ENCODE data around the gene CYP2A7.
"Not testable (repeated sequence)": the region's sequence is repeated elsewhere in the genome, so short reads cannot be mapped to it uniquely, and the experiment has no call there.

Gene CYP2A7

DNA sequence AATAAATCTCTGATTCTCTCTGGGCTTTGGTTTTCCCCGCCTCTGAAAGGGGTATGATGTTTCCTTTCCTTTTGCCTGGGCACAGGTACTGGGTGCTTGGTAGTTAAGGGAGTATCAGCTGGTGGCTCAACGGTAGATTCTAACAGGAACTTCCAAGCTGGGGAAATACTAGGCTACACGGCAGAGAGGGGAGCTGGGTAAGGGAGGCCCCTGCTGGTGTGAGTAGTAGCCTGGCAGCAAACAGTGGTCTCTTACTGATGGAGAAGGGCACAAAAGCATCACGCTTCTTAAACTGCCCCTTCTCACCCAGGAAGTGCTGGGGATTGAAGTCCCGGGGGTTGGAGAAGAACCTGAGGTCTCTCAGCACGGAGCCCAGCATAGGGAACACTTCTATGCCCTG lies 26.9 kb upstream of the CYP2A7 start:
- Histone ChIP-seq H3K79me2 (ENCODE audit: insufficient read depth, low read depth) (no peaks in the 10 kb centered on the region), H3K4me2 (no peak overlapping the region; the same call in 1 of the 2 replicates)
- TF ChIP-seq, protein P1, sequence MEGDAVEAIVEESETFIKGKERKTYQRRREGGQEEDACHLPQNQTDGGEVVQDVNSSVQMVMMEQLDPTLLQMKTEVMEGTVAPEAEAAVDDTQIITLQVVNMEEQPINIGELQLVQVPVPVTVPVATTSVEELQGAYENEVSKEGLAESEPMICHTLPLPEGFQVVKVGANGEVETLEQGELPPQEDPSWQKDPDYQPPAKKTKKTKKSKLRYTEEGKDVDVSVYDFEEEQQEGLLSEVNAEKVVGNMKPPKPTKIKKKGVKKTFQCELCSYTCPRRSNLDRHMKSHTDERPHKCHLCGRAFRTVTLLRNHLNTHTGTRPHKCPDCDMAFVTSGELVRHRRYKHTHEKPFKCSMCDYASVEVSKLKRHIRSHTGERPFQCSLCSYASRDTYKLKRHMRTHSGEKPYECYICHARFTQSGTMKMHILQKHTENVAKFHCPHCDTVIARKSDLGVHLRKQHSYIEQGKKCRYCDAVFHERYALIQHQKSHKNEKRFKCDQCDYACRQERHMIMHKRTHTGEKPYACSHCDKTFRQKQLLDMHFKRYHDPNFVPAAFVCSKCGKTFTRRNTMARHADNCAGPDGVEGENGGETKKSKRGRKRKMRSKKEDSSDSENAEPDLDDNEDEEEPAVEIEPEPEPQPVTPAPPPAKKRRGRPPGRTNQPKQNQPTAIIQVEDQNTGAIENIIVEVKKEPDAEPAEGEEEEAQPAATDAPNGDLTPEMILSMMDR (conservative IDR thresholded peaks at IDR 0.05; ENCODE audit: low read depth, low read length): peak; percentile 35; the same call in 1 of the 2 replicates

DNA sequence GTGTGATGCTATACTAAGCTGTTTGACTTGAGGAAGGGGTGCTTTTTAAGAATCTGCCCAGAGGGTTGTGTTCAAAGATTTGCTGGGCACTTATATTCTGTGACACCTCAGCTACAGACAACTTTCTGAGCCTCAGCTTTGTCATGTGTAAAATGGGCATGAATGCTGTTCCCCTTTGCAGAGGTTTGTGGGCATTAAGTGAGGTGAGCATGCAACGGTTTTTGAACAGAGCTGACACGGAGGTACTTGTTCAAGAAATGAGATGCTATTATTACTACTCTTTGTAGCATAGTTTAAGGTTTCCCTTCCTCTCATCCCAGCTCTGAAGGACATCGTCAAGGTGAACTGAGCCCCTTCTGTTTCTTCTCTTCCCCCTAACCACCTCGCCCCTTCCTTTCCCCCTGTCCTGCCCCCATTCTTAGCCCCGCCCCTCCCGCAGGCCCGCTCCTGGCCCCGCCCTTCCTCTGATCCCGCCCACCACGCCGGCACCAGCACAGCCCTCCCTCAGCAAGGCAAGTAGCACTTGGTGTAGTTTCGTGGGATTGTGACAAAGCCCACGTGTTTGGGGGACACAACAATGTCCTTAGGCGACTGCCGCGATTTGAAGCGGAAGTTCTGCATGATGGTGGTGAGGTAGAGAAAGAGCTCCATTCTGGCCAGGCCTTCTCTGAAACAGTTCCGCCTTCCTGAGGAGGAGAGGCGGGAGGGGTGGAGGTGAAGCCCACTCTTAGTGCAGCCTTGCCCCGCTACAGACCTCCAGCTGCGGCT lies 26.1 kb upstream of the CYP2A7 start:
- Histone ChIP-seq H4K20me1 (ENCODE audit: insufficient read depth) (no peaks in the 10 kb centered on the region), H3K79me2 (ENCODE audit: insufficient read depth, low read depth) (no peaks in the 10 kb centered on the region), H3K4me3 (IDR thresholded peaks at IDR 0.05; ENCODE audit: insufficient read depth, low read depth, low read length) (no peak overlapping the region), H3K36me3 (ENCODE audit: insufficient read depth) (no peaks in the 10 kb centered on the region), H3K27ac (no peak overlapping the region), H3K27me3 (ENCODE audit: insufficient read depth, low read depth) (no peaks in the 10 kb centered on the region), H3K4me2 (no peak overlapping the region; the same call in 1 of the 2 replicates), H2AFZ (ENCODE audit: low read depth) (peak overlapping the region; percentile 42; the same call in 1 of the 2 replicates), H3K9ac (no peak overlapping the region), H3K4me1 (ENCODE audit: low read depth, poor library complexity, severe bottlenecking) (no peaks in the 10 kb centered on the region)
- TF ChIP-seq, protein P1 (conservative IDR thresholded peaks at IDR 0.05; ENCODE audit: low read depth, low read length): no peak

More for the DNA sequence above, 26.9 kb upstream of the CYP2A7 start:
- Histone ChIP-seq H3K27ac (no peak overlapping the region), H3K9ac (no peak overlapping the region), H3K36me3 (ENCODE audit: insufficient read depth) (no peaks in the 10 kb centered on the region), H3K4me1 (ENCODE audit: low read depth, poor library complexity, severe bottlenecking) (no peaks in the 10 kb centered on the region), H4K20me1 (ENCODE audit: insufficient read depth) (no peaks in the 10 kb centered on the region), H3K27me3 (ENCODE audit: insufficient read depth, low read depth) (no peaks in the 10 kb centered on the region), H2AFZ (ENCODE audit: low read depth) (peak overlapping the region; percentile 42; the same call in 1 of the 2 replicates), H3K4me3 (IDR thresholded peaks at IDR 0.05; ENCODE audit: insufficient read depth, low read depth, low read length) (no peak overlapping the region)

DNA sequence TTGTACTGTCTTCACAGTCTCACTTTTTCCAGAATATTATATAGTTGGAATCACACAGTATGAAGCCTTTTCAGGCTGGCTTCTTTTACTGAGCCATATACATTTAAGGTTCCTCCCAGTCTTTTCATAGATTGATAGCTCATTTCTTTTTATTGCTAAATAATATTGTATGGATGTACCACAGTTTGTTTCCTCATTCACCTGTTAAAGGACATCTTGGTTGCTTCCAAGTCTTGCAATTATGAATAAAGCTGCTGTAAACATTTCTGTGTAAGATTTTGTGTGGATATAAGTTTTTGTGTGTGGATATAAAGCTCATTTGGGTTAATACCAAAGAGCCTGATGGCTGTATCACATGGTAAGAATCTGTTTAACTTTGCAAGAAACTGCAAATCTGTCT lies 24.5 kb upstream of the CYP2A7 start:
- Histone ChIP-seq H2AFZ (ENCODE audit: low read depth) (no peak overlapping the region), H3K4me1 (ENCODE audit: low read depth, poor library complexity, severe bottlenecking) (no peaks in the 10 kb centered on the region), H3K4me3 (IDR thresholded peaks at IDR 0.05; ENCODE audit: insufficient read depth, low read depth, low read length) (no peak overlapping the region), H3K79me2 (ENCODE audit: insufficient read depth, low read depth) (no peaks in the 10 kb centered on the region), H3K27me3 (ENCODE audit: insufficient read depth, low read depth) (no peaks in the 10 kb centered on the region), H4K20me1 (ENCODE audit: insufficient read depth) (no peaks in the 10 kb centered on the region), H3K4me2 (no peak overlapping the region), H3K36me3 (ENCODE audit: insufficient read depth) (no peaks in the 10 kb centered on the region), H3K9ac (no peak overlapping the region), H3K27ac (no peak overlapping the region)
- TF ChIP-seq, protein P1 (conservative IDR thresholded peaks at IDR 0.05; ENCODE audit: low read depth, low read length): no peak

DNA sequence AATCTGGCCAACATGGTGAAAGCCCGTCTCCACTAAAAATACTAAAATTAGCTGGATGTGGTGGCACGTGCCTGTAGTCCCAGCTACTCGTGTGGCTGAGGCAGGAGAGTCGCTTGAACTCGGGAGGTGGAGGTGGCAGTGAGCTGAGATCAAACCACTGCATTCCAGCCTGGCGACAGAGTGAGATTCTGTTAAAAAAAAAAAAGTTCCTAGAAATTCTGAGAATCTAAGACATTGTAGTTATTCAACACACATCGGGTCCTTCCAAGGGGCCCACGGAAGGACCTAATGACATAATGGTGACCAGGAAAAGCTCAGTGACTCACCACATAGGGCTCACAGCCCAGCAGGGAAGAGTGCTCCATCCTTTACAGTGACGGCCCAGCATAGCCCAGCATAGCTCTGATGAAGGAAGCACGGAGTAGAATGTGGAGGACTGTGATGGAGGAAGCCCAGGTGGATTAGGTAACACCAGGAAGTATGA lies 22.7 kb upstream of the CYP2A7 start:
- H3K4me3 ChIP-seq (IDR thresholded peaks at IDR 0.05; ENCODE audit: insufficient read depth, low read depth, low read length); H2AFZ ChIP-seq (ENCODE audit: low read depth); H3K4me1 ChIP-seq (ENCODE audit: low read depth, poor library complexity, severe bottlenecking); H3K9ac ChIP-seq; H3K4me2 ChIP-seq; H3K27ac ChIP-seq; H4K20me1 ChIP-seq (ENCODE audit: insufficient read depth); H3K79me2 ChIP-seq (ENCODE audit: insufficient read depth, low read depth); H3K27me3 ChIP-seq (ENCODE audit: insufficient read depth, low read depth); H3K36me3 ChIP-seq (ENCODE audit: insufficient read depth): not testable (repeated sequence)

DNA sequence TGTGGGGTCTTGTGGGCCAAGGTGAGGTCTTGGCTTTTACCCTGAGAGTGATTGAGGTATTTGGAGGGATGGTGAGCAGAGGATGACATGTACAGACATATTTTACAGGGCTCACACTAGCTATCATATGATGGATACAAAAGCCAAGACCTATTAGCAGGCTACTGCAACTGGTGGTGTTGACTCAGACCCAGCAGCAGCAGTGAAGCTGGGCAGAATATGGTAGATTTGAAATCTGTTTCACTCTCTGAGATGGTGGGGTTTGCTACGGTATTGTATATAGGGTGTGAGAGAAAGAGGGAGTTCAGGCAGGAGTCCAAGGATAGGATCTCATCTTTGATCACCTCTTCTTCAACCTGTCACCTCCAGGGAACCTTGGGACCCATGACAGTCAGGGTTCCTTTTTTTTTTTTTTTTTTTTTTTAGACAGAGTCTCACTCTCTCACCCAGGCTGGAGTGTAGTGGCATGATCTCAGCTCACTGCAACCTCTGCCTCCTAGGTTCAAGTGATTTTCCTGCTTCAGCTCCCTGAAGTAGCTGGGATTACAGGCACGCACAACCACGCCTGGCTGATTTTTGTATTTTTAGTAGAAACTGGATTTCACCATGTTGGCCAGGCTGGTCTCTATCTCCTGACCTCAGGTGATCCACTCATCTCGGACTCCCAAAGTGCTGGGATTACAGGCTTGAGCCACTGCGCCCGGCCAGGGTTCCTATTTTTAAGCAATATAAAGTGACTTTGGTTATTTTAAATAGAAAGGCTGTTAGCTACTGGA lies 20.1 kb upstream of the CYP2A7 start:
- H3K27ac ChIP-seq; H2AFZ ChIP-seq (ENCODE audit: low read depth); H3K4me3 ChIP-seq (IDR thresholded peaks at IDR 0.05; ENCODE audit: insufficient read depth, low read depth, low read length); H3K27me3 ChIP-seq (ENCODE audit: insufficient read depth, low read depth); H3K9ac ChIP-seq; H3K4me1 ChIP-seq (ENCODE audit: low read depth, poor library complexity, severe bottlenecking); H4K20me1 ChIP-seq (ENCODE audit: insufficient read depth); H3K36me3 ChIP-seq (ENCODE audit: insufficient read depth); H3K79me2 ChIP-seq (ENCODE audit: insufficient read depth, low read depth); H3K4me2 ChIP-seq: not testable (repeated sequence)

DNA sequence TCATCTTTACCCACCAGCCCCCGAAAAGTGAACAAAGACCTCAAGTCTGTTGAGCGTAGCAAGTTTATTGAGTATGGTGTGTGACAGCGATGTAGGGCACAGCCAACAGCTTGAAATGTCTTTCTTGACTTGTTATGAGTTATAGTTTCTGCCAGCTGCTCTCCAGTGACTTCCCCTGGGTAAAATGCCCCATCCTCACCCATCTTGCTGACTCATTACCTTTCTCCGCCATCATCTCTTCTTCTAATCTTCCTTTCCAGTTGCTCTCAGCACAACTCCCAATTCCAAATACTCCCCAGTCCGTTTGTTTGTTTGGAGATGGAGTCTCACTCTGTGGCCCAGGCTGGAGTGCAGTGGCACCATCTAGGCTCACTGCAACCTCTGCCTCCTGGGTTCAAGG lies 18.5 kb upstream of the CYP2A7 start:
- not testable (repeated sequence) for H3K4me2 ChIP-seq; H3K4me1 ChIP-seq (ENCODE audit: low read depth, poor library complexity, severe bottlenecking); H3K4me3 ChIP-seq (IDR thresholded peaks at IDR 0.05; ENCODE audit: insufficient read depth, low read depth, low read length); H3K27ac ChIP-seq; H3K27me3 ChIP-seq (ENCODE audit: insufficient read depth, low read depth); H3K36me3 ChIP-seq (ENCODE audit: insufficient read depth); H3K79me2 ChIP-seq (ENCODE audit: insufficient read depth, low read depth); H3K9ac ChIP-seq; H2AFZ ChIP-seq (ENCODE audit: low read depth); H4K20me1 ChIP-seq (ENCODE audit: insufficient read depth)

DNA sequence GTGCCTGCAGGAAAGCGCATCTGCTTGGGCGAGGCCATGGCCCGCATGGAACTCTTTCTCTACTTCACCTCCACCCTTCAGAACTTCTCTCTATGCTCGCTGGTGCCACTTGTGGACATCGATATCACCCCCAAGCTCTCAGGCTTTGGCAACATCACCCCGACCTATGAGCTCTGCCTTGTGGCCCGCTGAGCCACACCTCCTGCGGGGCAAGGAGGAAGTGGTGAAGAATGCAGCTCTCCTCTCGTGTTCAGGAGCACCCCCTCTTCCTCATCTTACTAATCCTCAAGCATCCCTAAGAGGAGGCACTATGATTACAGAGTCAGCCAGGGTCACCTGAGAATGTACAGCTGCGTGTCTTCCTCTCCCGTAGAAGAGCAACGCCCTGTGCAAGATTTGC lies 17.9 kb upstream of the CYP2A7 start:
- H3K36me3 ChIP-seq (ENCODE audit: insufficient read depth); H3K4me2 ChIP-seq; H3K4me3 ChIP-seq (IDR thresholded peaks at IDR 0.05; ENCODE audit: insufficient read depth, low read depth, low read length); H4K20me1 ChIP-seq (ENCODE audit: insufficient read depth); H3K27ac ChIP-seq; H3K79me2 ChIP-seq (ENCODE audit: insufficient read depth, low read depth); H3K27me3 ChIP-seq (ENCODE audit: insufficient read depth, low read depth); H3K4me1 ChIP-seq (ENCODE audit: low read depth, poor library complexity, severe bottlenecking); H2AFZ ChIP-seq (ENCODE audit: low read depth); H3K9ac ChIP-seq: not testable (repeated sequence)
